Activated CD4-positive, alpha-beta T cell treated with anti-CD3 and anti-CD28 coated beads for 4 hours (primary cell): ENCODE data around the gene ASIC2.

Source experiments
- DNase-seq, 2 donors: peaks; one replicate each; pipeline ENCODE4 v3.0.0-alpha.2; 2020

ASIC2 gene

DNA sequence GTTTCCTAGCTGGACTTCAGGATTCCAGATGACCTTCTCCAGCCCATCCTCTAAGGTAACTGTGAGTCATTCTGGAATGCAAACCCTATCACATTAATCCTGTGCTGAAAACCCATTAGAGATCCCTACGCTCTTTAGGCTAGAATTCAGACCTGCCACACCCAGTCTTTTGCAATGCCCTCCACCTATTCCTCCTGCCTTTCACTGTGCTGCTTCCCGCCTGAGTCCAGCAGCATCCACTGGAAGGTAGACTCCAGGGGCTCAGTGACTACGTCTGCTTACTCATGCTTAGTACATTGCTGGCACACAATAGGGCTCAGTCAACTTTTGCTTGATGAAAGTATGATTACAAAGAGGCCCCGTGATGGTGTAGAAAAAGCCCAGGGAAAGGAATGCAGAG lies 180.3 kb downstream of the ASIC2 start:
- no peak for DNase-seq

DNA sequence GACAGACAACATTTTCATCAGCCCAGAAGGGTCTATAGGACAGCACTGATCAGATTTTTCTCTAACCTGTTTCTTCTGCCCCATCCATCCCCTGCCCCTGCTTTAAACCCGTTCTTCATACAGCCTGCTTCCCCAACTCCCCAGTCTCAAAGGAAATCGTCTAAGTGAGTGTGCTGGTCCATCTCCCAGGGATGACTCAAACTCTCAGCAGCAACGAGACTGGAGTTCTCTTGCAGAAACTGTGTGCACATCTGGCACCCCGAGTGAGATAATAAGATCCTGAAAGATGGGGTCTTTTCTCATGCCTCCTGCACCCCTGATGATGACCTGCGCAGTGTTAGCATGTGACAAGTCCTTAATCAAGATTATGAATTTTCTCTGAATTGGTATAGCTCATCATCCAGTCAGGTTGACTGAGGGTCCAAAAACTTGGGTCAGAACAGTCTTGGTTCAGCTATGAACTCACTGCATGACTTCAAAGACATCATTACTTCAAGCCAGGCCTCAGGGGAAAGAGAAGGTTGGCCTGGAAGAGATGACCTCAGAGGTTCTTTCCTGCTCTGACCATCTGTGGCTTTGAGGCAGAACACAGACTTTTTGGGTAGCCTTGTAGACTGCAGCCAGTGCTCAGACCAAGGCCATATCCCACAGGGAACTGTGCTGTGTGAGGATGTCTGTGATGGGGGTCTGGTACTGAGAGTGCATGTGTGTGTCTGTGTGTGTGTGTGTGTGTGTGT lies 183.6 kb downstream of the ASIC2 start:
- no peak for DNase-seq

DNA sequence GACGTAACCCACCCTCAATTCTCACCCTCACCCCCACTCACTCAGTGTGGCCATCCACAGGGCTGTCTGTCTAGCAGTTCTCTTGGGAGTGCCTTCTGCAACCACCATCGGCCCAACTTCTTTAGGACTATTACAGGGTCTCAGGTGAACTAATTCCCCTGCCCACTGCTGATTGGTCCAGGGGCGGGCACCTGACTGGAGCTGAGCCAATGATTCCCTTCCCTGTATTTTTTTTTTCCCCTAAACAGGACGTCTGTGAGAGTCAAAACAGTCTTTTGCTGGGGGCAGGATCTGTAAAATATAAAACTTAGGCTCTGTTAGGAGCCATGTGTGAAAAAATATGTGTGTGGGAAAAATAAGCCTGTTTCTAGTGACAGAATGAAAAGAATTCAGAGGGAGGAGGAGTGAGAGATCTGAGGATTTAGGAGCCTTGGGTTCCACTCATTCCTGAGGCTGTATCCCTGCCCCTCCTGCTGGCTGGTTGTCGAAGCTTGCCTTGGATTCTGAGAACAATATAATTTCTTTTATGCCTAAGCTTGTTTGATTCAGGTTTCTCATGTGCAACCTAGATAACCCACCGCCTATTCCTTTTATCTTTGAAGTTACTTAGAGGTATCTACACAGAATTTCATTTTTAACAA lies 186.4 kb downstream of the ASIC2 start:
- no peak for DNase-seq

DNA sequence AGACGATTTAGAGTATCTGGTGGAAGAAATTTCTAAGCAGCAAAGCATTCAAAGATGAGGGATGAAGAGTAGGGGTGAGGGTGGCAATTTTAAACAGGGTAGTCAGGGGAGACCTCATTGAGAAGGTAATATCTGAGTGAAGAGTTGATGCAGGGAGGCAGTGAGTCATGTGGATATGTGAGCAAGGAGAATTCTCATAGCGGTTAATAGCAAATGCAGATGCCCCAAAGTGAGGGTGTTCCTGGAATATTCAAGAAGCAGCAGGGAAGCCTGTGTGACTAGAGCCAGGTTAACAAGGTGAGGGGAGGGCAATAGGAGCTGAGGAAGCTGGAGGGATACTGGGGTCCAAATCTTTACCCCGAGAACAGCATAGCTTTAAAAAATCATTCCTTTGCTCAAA lies 187.2 kb downstream of the ASIC2 start:
- no peak for DNase-seq

DNA sequence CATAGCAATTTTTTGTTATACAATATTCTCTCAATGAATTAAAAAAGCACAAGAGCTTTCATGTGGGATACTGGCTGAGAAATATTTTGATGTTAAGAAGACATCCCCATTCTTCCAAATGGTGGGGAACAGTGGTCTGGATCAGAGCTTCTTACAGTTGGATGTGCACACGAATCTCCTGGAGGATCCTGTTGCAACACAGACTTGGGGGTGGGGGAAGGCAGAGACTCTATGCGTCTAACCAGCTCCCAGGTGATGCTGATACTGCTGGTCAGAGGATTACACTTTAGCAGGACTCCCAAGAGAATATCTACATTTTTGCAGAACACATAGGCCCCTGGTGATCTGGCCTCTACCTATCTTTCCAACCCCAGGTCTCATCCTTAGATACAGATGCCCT lies 193.2 kb downstream of the ASIC2 start:
- no peak for DNase-seq

DNA sequence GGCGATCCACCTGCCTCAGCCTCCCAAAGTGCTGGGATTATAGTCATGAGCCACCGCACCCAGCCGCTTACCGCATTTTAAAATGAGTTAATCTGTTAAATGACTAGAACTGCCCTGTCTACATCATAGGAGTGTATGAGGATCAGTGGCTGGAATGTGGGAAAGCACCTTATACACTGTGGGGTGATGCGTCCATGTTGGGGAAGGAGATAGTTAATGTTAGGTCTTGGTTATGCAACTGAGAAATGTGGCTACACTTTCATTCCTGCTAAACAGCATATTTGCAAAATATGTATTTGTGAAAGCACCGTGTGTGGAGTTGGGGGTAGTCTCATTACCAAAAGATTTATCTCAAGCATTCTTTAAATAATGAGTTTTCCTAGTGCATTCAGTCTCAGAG lies 193.8 kb downstream of the ASIC2 start:
- DNase-seq: no peak

DNA sequence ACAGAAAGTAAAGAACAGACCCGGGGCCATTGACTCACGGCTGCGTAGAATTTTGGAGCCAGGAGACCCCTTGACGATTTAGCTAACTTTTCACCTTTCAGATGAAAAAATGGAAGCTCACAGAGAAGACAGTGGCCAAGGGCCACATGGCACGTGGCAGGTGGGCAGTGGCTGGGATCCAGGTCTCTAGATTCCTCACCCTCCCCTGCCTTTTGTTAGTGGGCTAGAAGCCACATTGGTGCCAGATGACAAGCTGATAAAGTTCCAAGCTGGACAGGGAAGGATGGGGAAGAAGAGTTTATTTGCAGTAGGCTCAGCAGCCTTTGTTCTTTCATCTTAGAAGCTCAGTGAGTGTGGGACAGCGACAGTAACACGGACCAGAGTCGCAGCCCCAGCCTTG lies 195.7 kb downstream of the ASIC2 start:
- DNase-seq: no peak

DNA sequence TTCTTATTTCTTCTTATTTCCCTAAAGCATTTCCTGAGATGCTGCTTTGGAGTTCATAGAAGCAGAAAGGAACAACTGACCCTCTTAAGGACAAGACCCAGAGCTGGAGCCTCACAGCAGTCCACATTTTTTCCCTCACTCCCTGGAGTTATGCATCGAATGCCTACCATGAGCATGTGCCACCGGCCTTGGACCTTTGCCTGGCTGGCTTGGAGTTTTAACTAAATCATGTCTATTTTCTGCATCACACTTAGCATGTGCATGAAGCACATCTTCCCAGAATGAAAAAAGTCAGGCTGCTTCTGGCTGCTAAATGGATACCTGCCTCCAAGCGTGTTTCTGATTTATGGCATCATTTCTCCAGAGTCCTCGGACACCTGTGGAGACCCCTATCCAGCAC lies 196.9 kb downstream of the ASIC2 start:
- DNase-seq: no peak

DNA sequence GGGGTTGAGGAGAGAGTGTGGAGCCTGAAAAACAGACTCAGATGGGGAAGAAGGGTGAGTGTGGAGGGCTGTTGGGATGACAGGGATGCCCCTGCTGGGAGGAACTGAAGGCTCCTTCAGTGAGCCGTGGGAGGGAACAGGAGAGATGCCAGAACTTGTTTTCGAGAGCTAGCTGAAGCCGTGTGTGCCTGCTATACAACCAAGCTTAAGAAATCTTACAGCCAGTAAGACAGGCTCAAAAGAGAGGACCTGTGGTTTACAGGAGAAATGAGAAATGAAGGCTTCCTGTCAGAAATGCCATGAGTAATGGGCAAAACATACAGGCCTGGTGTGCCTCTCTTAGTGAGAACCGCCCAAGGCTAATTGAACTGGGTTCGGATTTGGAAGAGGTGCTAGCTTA lies 201.8 kb downstream of the ASIC2 start:
- DNase-seq: no peak

DNA sequence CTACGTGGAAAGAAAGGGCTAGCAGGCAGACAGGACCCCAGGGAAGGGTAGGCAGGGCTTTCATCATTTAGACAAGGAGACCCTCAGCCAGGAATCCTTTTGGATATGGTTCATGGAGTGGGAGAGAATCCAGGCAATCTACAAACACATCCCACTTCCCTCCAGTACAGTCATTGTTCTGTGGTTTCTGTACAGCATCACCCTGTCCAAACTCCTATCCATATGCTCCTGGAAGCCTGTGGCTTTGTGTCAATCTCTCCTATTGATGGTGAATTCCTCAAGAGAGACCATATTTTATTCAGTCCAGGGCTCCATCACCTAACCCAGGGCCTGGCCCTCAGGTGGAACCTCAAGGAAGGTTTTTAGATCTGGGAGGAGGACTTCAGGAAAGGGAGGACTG lies 202.3 kb downstream of the ASIC2 start:
- DNase-seq: no peak

DNA sequence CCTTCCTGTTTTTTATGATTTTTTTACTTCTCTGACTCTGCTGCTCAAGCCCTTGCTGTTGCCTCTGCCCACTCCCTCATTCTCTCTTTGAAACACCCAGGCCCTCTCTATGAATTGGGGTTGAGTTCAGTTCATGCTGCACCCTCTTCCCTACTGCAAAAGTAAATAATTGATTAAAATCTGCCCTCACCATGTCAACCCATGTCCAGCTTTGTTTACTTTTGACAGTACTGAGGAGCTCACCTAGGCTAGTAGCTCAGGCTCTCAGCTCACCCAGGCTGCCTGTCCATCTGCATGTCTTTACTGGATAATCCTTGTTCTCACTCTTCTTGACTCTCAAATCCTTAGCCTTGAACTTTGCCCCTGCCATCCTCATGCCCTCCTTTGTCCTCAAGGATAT lies 206.2 kb downstream of the ASIC2 start:
- no peak for DNase-seq

DNA sequence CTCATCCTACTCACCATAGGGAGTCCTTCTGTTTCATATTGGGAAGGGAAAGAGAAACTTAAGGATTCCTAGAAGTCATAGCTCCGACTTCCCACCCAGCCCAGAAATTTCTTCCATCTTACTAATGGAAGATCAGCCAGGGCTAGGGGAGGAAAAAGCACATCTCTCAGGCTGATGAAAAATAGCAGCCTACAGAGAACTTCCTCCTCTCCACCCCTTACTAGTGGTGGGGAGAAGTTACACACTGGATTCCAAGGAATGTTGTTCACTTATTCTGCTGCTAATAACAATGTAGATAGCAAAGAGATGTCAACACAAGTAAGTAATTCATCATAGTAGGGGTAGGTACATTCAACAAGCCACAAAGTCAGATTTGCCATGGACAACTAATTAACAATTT lies 207.1 kb downstream of the ASIC2 start:
- no peak for DNase-seq

DNA sequence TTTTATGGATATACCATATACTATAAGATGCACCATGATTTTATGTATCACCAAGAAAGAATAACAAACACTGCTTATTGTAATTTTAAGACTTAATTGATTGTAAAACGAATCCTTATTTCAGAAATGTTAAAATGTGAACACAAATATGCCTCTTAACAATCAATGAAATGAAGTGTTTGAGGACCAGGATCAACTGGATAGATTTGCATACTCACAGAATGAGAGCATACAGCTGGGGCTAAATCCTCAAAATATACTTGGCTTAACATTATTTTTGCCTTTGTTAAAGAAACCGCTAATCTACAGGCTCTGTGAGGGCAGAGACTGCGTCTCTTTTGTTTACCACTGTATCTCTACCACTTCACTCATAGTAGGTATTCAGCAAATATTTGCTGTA lies 207.8 kb downstream of the ASIC2 start:
- no peak for DNase-seq

DNA sequence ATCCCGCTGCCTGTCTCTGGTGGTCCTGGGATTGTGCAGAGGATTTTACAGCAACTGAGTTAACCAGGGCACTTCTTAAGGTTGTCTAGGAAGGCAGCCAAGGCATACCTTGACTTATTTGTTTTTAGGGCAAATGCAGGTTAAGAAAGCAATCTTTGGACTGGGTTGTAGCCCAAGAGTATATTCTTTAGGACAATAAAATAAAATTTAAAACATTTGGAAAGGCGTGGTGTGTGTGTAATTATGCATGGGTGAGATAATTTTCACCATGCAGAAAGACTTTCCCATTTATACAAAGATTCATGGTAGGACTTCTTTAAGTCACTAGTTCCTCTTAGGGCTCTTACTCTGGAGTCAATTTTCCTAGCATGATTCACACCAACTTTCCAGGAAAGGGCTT lies 208.3 kb downstream of the ASIC2 start:
- DNase-seq: no peak

DNA sequence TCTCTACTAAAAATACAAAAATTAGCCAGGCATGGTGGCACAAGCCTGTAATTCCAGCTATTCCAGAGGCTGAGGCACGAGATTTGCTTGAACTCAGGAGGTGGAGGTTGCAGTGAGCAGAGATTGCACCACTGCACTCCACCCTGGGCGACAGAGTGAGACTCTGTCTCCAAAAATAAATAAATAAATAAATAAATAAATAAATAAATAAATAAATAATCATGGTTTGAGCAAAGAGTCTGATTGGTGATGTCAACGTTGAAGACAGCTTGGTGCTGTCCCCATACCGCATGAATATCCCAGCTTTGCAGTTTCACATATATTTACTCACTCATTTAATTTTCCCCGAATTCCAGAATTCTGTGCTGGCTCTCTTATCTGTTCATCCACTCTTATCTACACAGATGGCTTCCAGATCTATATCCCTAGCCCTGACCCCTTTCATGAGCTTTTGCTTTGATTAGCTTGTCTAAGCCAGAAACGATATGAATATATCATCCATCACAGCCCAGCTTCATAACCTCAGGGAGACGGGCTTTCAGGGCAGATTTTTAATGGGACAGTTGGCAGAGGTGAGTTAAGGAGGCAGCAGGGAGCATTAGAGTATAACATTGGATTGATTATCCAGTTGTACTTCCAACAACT lies 210.4 kb downstream of the ASIC2 start:
- DNase-seq: no peak

DNA sequence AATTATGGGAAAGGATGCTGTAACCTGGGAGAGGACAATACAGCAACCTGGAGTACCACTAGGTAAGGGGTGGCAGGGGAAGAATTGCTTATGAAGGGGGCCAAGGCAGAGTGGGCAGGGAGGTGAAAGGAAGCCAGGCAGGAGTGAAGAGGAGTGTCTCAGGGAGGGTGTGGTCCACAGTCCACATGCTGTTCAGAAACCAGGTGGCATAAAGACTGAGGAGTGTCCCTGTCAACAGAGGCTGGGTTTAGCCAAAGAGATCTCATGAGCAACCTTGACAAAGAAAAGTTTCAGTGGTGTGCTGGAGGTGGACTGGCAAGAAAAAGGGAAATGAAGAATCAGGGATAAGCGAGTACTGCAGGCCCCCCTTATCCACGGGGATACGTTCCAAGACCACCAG lies 213.0 kb downstream of the ASIC2 start:
- no peak for DNase-seq

DNA sequence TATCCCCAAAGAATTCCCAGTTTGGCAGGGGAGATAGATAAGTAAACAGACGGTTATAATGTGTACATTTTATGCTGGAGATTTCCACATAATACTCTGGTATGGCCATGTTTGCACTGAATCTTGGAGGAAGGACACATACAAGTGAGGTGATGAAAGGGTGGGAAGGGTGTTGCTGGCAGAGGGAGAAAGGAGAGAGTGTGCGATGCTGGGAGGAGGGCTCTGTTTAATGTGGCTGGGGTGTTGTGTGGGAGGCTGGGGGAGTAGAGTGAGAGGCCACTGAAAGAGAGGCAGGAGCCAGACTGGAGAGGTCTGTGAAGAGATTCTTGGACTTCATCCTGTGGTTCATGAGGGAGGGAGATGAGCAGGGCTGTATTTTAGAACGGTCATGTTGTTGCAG lies 213.9 kb downstream of the ASIC2 start:
- no peak for DNase-seq

DNA sequence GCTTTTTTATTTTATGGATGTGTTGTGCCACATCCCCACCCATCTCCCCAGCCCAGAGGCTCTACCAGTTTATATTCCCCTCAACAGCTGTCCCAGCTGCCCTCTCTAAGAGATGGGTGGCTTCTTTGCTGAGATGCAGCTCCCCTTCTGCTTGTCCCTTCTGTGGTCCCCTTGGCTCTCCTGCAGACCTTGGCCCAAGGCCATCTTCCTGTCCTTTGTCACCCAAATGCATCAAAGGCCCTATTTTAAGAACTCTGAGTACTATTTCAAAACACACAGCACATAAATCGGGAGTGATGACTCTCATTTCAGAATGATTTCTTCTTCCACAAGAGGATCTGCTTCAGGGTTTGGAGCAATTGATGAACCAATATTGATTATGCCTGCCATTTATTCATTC lies 216.1 kb downstream of the ASIC2 start:
- DNase-seq: no peak

DNA sequence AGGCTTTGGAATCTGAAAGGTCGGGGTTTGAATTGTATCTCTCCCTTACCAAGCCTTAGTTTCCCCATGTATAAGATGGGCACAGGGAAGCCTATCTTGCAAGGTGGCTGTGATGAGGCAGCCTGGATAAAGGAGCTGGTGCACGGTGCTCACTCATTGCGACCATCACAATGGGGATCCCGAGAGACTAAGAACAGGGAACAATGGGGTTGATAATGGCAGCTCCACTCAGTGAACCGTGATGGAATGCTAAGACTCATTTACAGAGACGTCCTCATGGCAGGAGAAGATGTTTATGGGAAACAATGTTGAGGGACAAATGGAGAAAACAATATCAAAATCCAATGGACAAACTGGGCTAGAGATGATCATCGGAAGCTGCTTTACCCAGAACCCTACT lies 219.7 kb downstream of the ASIC2 start:
- no peak for DNase-seq

DNA sequence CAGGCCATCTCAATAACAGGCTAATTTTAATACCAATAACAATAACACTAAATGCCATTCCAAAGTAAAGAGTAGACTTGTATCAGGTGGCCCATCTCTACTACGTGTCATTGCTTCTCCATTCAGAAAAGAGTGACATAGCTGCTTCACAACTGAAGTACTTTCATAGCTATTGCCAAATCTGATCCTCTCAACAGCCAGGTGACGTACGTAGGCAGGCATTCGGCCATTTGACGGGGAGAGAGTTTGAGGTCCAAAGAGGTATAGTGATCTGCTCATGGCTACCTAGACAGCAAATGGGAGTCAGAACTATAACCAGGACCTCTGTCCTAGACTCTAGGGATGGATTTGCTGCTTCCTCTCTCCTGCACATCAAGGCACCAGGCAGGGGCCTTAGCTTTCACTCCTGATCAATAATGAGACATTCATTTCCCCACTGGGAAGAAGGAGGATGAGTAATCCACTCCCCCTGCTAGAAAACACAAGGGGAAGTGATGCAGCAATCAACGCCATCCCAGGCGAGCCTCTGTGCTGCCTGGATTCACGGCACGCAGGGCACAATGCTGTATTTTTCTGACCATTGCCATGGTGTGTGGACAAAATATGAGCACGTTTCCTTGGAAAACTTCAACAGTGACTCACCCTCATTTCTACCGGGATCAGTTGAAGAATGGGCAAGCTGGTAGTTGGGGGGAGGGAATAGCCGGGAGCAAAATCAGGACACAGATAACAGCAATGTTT lies 220.5 kb downstream of the ASIC2 start:
- no peak for DNase-seq

DNA sequence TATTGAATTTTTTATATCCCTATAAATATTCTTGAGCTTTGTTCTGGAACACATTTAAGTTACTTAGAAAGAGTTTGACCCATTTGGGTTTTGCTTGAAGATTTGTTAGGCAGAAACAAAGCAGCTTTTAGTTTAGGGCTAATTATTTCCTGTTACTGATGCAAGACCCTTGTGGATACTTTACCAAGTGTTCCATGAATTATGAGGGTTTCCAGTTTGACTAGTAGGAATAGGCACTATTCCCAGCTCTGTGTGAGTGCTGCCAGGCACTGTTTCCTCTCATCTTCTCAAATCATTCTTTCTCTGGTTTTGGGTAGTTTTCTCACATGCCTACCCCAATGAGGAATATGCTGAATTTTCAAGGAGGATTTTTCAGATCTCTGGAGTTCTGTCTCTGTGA lies 221.4 kb downstream of the ASIC2 start:
- DNase-seq: no peak

DNA sequence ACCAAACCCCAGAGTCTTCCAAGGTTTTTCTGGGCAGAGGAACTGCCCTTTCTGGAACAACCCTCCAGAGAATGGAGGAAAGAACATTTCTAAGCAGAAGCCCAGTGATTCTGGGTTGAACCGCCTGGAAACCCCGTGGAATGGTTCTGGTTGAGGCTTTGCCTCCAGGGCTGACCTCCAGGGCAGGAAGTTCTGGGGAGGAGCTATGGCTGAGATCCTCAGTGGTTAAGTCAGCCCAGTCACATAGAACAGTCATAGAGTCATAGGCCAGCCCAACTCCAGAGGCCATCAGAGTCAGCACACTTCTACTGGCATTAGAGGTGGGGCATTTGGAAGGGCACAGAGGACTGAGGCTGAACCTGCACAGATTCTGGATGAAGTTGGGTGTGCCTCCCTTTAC lies 235.5 kb downstream of the ASIC2 start:
- no peak for DNase-seq

DNA sequence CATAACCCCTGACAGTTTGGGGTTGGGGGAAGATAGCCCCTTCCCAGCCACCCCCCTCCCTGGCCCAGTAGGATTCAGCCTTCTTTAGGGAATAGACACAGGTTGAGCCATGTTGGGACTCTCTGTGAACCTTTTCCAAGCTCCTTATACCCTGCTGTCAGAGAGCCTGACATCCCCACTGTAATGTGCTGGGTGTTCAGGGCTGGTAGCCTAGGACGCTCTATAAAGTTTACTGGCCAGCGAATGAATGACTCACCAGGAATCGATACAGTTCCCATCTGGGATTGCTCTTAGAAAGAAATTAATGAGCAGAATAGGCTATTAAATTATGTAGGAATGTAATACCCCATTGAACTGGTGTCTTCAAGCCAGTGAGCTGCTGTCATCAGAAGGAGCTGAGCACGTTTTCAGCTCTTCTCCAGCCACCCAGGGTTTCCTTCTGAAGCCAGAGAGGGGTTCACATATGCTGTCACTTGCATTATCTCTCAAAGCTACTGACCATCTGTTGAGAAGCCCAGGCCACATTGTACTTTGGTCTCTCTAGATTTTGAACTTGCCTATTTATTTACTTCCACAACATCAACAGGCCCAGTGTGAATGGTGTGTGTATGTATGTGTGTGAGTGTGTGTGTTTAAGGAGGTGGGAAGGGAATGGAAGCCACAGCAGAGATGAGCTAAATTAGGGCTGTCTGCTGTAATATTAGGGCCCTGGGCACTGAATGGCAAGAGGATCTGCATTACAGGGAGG lies 236.5 kb downstream of the ASIC2 start:
- no peak for DNase-seq
